ENCODE data around the gene ATAT1.
A peak's percentile ranks its signal among the peaks of the same experiment; 100 is the strongest.

The ATAT1 gene

GRCh38 chr6:30689022-30689865, 62.6 kb downstream of the ATAT1 start:
- DNase-seq (ENCODE audit: low read depth): no peak
- TF ChIP-seq CTCF (IDR thresholded peaks at IDR 0.05; ENCODE audit: control insufficient read depth, extremely low read depth, insufficient read depth): no peak
- H3K4me3 ChIP-seq (ENCODE audit: low read depth, low read length): no peak overlapping the region

DNA sequence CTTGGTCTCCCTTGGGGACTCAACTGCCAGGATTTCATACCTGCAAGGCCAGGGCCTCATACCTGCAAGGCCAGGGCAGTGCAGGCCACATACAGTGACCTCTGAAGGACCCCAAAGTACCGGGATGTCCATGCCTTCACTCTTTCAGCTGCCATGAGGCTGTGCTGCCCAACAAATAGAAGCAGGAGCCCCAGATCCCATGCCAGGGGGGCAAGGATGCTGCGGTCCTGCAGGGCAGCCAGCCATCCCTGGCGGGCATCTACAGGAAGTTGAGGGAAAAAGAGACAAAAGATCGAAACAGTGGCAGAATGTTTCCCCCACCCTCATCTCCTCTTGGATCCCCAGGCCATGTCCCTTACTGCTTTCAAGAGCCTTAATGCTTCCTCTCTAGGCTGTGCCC, 63.3 kb downstream of the ATAT1 start:
- no peak for DNase-seq (ENCODE audit: low read depth)
- TF ChIP-seq CTCF (IDR thresholded peaks at IDR 0.05; ENCODE audit: control insufficient read depth, extremely low read depth, insufficient read depth): no peak

GRCh38 chr6:30690403-30691207, 63.9 kb downstream of the ATAT1 start, which contains the start of gene NRM:
NRM (minus strand) TSS chr6:30690984; CDS start chr6:30690974, 10 bp downstream.
- H3K4me3 ChIP-seq (ENCODE audit: low read depth, low read length): peak within 1 kb of the TSS; percentile 68
- no peak for DNase-seq (ENCODE audit: low read depth)
- TF ChIP-seq CTCF (IDR thresholded peaks at IDR 0.05; ENCODE audit: control insufficient read depth, extremely low read depth, insufficient read depth): no peak

More for the DNA sequence above, 63.3 kb downstream of the ATAT1 start:
- peak overlapping the region; percentile 68 for H3K4me3 ChIP-seq (ENCODE audit: low read depth, low read length)

DNA sequence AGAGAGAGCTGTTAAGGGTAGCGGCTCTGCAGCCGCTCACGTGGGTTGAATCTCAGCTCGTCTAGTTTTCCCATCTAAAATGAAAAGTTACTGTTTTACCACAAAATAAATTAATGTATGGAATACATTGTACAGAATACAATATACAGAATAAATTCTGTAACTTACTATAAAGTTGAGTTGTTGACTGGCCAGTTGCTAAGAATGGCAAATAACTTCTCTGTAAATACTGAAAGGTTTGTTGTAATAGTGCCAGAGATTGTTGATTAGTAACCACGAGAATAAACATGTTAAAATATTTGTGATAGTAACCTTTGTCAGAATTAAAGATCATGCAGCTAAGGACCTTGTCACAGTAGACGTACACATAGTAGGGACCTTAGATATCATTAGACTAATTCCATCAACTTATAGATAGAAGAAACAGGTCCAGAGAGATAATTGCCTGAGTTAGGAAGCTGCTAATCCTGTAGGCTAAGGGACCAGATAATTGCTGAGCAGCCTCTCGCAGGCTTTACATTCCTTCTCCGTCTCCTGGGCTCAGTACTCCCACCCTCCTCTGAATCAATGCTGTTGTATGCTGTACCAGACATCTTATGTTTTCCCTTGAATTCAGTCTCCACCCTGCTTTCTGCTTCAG, 64.7 kb downstream of the ATAT1 start:
- DNase-seq (ENCODE audit: low read depth): no peak
- TF ChIP-seq CTCF (IDR thresholded peaks at IDR 0.05; ENCODE audit: control insufficient read depth, extremely low read depth, insufficient read depth): no peak
- H3K4me3 ChIP-seq (ENCODE audit: low read depth, low read length): peak overlapping the region; percentile 68

Data from LNCaP clone FGC (cell line).